GM18868 (cell line): ENCODE measurements around the gene DELE1.
"Not testable (repeated sequence)": the region's sequence is repeated elsewhere in the genome, so short reads cannot be mapped to it uniquely, and the experiment has no call there.

ENCODE experiments used
- ATAC-seq: cut with Tn5 transposase; IDR thresholded peaks from one replicate; pipeline ENCODE4 v1.9.1; 2021; ENCODE audit warnings: mild to moderate bottlenecking, moderate library complexity; ENCODE audit not compliant: unreplicated experiment

The DELE1 gene

GRCh38 chr5:141883892-141884318, 39.8 kb upstream of the DELE1 start:
- ATAC-seq = no peak

DNA sequence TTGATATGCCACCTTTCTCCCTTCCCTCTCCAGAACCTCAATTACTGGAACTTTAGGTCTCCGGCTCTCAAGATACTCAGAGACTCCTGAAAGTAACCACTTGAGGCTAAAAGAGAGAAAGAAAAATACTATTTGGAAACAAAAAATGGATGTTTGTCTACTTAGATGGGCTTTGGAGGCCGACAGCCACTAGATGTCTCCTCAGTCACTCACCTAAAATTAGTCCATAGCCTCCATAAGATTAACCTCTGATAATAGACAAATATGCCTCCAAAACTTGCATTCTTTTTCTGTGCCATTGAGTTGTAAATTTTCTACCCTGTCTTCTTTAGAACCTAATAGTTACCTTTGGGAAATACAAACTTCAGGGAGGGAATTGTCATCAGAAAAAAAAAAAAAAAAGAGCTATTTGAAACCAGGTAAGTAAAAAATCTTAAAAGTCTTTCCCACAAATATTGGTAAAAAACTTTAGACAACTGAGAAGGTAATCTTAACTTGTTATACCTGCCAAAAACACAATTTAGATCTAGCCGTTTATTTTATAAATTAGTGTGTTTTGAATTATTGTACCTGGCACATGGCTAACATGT, 34.3 kb upstream of the DELE1 start:
- ATAC-seq = no peak

- ATAC-seq = not testable (repeated sequence)
Observed at GRCh38 chr5:141890429-141890828, 33.2 kb upstream of the DELE1 start.

DNA sequence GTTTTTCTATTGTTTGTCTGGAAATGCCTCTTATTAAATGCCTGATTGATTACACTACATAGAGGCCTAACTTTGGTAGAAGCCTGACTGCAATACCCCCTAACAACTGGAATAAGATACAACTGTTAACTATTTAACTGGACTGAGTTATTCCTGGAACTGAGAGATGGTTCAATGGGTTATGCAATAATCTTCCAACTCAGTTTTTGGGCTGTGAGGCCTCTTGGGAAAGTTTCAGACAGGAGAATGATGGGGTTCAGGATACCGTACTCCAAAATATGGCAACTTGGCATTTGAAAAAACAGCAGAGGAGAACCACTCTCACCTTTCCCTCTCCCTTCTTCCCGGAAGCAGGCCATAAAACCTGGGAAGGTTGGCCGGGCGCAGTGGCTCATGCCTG, 26.2 kb upstream of the DELE1 start:
- no peak for ATAC-seq

DNA sequence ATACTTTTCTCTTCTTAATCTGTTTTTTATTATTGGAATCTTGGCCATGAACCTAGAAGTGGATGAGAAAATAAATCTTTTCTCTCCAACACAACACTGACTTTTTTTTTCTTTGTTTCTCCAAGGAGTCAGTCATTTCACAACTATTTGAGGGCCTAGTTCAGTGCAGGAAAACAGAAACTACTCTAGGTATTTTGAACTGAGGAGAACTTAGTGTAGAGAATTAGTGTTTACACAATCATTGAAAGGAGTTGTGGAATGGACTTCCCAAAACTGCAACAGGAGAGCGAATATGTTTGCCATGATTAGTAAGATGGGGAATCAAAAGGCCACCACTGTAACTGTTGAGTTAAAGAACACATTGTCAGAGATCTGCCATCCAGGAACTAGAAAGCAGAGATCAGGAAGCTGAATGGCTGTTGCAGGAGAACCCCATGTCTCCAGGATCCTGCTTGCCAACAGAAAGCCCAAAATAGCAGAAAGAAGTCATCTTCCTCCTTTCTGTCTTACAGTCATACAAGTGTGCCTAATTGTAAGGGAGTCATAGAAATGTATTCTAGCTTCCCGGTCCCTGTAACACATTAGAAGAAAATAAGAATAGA, 25.1 kb upstream of the DELE1 start:
- ATAC-seq = no peak

DNA sequence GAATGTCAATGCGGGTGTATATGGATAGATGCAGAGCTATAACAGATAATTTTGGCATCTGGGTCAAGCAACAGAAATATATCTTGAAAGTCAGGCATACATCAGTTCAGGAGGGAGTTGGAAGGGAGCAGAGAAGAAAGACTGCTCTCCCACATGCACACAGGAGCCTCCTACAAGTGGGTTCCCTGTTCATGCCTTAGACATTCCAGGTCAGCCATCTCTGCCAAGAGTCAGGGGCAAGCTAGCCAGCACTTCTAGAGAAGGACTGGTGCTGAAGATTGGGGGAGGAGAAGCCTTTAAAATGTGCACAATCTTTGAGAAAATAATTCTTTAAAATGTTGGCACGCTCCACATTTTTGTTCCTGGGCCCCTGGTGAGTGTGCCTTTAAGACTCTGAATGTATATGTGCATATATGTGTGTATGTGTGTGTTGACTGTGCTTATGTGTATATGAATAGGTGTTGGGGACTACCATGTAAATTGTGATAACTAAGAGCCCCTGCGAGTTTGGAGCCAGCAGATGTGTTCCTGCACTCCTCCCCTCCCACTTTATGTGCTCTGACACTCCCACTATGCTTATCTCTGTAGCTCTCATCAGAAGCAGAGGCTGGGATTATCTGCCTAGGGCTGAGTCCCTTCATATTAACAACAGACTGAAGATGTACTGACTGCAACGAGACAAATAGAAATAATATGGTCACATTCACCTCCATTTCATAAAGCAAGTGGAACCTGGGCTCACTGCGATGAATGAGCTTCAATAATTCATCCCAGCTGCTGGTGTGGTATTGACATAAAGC, 21.5 kb upstream of the DELE1 start:
- no peak for ATAC-seq

DNA sequence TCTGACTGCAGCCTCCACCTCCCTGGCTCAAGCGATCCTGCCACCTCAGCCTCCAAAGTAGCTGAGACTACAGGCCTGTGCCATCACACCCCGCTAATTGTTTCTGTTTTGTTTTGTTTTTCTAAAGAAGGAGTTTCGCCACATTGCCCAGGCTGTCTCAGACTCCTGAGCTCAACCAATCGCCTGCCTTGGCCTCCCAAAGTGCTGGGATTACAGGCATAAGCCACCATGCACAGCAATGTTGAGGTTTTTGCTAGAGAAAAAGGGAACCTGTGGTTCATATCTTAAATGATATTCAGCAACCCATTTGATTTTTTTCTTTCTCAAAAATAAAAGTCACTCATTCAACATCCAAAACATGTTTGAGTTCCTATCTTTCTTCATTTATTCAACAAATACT, 20.4 kb upstream of the DELE1 start:
- ATAC-seq = no peak

DNA sequence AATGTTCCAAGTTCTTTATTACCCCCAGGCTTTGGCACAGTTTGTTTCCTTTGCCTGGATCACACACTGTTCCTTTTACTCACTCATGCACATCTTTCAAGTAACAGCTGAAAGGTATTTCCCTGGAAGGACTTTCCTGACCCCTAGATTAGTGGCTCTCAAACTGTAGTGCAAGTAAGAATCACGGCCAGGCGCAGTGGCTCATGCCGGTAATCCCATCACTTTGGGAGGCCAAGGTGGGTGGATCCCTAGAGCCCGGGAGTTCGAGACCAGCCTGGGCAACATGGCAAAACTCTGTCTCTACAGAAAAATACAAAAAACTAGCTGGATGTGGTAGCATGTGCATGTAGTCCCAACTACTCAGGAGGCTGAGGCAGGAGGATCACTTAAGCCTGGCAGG, 19.1 kb upstream of the DELE1 start:
- no peak for ATAC-seq

- no peak for ATAC-seq
Observed at GRCh38 chr5:141906517-141906916, 17.2 kb upstream of the DELE1 start.

GRCh38 chr5:141906972-141907371, 16.7 kb upstream of the DELE1 start:
- no peak for ATAC-seq

DNA sequence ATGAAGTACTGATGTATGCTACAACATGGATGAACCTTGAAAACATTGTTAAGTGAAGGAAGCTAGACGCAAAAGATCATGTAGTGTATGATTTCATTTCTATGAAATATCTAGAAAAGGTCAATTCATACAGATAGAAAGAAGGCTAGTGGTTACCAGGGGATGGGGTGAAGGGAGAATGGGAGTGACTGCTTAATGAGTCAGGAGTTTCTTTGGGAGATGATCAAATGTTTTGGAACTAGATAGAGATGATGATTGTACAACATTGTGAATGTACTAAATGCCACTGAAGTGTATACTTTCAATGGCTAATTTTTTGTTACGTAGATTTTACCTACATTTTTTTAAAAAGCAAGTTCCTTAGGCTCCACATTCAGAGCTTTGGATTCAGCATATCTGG, 14.9 kb upstream of the DELE1 start:
- no peak for ATAC-seq

- ATAC-seq = no peak
Observed at GRCh38 chr5:141909212-141909611, 14.5 kb upstream of the DELE1 start.

DNA sequence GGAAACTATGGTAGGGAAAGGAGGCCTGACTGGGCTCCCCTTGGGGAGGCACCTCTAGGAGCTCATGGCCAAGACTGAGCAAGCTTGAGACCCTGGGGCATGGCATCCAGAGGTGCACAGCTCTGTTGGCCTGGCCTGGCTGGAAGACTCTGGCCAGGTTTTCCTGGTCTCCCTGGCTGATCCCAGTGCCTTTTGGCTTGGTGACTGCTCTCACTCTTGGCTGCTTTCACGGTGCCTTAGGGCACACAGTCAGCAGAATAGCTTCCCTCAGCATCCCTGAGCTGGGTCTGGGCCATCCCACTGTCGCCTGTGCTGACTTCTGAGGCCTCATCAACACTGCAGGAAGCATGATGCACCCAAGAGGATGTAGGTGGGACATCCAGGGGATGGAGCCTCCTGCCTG, 13.4 kb upstream of the DELE1 start:
- no peak for ATAC-seq

DNA sequence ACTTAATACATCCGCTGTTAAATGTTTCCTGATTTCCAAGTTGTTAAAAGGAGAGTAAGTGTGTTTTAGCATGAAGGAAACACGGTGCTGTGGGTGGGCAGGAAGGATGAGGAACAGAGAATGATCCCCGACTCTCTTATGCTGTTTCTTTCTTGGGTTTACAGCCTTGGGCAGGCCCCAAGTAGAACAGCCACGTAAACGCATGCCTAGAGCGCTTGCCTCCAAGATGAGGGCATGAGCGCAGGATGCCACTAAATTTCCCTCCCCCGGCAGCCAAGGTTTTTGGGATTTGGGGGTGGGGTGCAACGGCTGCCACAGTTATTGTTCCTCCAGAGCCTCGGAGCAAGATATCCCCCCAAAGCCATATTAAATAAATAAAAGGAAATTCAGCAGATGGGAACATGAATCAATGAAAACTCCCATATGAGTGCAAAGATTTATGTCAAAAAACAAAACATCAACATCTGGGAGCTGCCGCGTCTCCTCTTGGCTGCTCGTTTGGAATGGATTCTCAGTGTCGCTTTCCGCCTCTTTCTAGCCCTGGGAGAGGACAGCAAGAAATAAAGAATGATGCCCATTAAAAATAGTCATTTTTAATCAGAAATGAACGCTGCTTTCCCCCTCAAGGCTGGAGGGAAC, 10.0 kb upstream of the DELE1 start:
- peak; percentile 33 for ATAC-seq

DNA sequence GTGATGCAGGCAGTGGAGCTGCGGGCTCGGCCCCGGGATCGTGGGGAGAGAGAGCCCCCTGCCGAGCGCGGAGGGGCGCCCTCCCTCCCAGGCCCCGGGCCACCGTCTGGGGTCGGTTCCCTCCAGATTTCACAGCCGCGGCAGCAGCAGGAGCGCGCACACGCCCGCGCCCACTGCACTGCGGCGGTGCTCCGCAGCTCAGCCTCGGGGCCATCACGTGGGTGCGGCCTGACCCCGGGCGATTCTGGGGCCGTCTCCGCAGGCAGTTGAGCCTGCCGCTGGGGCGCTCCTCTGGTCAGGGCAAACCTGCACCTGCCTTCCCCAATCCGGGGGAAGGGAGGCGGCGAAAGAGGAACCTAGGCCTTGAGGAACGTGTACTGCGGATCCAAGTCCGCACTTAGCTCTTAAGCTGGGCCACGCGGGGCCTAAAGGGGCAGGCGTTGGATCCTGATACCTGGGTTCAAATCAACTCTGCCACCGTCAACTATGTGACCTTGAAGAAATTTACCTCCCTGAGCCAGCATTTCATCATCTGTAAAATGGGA, 9.4 kb upstream of the DELE1 start:
- peak; percentile 64 for ATAC-seq

- no peak for ATAC-seq
Observed at GRCh38 chr5:141914797-141915196, 8.9 kb upstream of the DELE1 start.

DNA sequence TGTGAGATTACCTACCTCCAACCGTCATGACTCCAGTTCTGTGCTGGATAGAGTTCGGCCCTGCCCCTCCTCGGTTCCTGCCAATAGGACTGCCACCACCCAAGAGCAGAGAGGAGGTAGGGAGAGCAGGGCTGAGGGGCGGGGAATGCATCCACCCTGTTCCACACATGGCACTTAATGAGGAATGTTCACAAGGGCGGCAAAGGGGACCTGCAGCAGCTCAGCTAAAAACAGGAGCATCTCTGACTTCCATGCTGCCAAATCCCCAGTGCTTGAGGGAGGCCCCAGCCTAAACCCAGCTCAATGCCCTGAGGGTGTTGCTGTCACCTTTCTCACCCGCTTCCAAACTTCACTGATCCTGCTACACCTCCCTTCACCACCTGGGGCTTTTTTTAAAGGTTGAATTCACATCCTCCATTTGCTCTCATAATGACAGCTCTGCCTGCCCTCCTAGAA, 7.8 kb upstream of the DELE1 start:
- ATAC-seq = peak; percentile 42

- no peak for ATAC-seq
Observed at GRCh38 chr5:141916522-141916921, 7.1 kb upstream of the DELE1 start.

- no peak for ATAC-seq
Observed at GRCh38 chr5:141917760-141918159, 5.9 kb upstream of the DELE1 start.

- ATAC-seq = no peak
Observed at GRCh38 chr5:141919218-141920119, 4.2 kb upstream of the DELE1 start.
